GM12875 (cell line): Measurements from ENCODE around the gene CCDC63.

Experiments used
- H3K4me3 ChIP-seq: one replicate; pipeline ENCODE4 v1.5.1; 2011; ENCODE audit warnings: low read depth, low read length, control low read depth
- TF ChIP-seq, protein P1 (sequence below): IDR thresholded peaks from 2 replicates; pipeline ENCODE4 v1.5.1; 2011; ENCODE audit warnings: low read depth, mild to moderate bottlenecking, control low read depth, inconsistent platforms, low read length, moderate library complexity, borderline replicate concordance; ENCODE audit not compliant: insufficient read depth

CCDC63 gene

DNA sequence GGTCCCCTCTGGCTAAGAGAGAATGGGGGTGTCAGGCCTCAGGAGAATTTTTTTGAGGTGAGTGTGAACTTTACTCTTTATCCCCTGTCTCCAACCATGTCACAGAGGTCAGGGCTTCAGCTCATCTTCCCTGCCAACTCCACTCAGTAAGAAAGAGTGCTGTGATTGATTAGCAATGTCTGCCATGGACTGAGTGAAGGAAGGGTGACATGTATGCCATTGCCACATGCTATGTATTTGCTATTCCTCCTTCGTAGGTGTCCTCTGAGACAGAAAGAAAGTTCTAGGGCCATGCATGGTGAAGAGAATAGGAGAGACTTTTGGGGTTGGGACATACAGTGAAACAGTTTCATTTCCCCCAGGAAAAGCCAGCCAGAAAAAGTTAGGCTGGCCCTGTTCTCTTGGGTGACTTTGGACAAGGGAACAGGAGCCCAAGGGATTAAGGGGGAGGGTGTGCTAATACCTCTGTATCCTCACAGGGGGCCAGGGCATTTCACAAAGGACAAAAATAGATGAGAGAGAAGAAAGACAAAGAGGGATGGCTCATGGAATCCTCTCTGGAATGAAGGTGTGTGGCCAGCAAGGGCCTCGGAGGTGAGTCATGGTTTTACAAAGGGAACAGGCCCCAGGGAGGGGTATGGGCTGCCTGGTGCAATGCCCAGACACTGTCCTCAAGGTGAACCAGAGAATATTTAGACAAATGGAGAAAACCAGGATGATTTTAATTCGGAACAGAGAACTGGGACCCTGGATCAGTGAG, 87.5 kb downstream of the CCDC63 start:
- no peak overlapping the region for H3K4me3 ChIP-seq
- TF ChIP-seq, protein P1, sequence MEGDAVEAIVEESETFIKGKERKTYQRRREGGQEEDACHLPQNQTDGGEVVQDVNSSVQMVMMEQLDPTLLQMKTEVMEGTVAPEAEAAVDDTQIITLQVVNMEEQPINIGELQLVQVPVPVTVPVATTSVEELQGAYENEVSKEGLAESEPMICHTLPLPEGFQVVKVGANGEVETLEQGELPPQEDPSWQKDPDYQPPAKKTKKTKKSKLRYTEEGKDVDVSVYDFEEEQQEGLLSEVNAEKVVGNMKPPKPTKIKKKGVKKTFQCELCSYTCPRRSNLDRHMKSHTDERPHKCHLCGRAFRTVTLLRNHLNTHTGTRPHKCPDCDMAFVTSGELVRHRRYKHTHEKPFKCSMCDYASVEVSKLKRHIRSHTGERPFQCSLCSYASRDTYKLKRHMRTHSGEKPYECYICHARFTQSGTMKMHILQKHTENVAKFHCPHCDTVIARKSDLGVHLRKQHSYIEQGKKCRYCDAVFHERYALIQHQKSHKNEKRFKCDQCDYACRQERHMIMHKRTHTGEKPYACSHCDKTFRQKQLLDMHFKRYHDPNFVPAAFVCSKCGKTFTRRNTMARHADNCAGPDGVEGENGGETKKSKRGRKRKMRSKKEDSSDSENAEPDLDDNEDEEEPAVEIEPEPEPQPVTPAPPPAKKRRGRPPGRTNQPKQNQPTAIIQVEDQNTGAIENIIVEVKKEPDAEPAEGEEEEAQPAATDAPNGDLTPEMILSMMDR = no peak

DNA sequence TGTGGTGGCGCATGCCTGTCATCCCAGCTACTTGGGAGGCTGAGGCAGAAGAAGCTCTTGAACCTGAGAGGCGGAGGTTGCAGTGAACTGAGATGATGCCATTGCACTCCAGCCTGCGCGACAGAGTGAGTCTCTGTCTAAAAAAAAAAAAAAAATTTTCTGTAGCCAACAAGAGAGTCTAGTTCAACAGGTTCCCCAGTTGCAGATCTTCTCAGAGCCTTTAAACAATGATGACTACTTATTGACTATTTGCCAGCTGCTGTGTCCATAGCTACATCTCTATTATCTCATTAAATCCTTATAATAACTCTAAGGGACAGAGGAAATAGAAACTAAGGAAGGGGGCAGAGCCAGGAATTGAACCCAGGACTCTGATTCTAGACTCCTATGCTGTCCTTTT, 88.8 kb downstream of the CCDC63 start:
- H3K4me3 ChIP-seq = no peak overlapping the region
- TF ChIP-seq, protein P1 = no peak

DNA sequence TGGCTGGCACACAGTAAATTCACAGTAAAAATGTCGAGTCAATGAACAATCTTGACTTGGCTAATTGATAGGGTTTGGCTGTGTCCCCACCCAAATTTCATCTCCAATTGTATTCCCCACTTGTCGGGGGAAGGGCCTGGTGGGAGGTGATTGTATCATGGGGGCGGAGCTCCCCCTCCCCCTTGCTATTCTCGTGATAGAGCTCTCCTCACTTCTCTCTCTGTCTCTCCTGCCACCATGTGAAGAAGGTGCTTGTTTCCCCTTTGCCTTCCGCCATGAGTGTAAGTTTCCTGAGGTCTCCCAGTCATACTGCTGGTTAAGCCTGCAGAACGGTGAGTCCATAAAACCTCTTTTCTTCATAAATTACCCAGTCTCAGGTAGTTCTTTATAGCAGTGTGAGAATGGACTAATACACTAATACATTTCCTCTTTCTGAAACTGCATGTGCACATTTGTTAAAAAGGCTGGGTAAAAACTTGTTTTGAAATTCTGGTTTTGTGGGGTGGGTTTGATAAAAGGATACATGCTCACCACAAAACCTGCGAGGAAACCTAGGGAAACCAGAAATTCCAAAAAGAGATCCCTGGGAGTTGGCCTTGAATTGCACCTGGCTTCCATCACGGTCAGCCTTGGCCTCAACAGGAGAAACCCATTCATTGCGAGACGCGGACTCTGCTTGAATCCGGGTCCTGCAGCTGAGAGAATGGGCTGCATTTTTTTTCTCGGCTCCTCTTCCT, 89.7 kb downstream of the CCDC63 start:
- no peak overlapping the region for H3K4me3 ChIP-seq
- TF ChIP-seq, protein P1 = no peak

DNA sequence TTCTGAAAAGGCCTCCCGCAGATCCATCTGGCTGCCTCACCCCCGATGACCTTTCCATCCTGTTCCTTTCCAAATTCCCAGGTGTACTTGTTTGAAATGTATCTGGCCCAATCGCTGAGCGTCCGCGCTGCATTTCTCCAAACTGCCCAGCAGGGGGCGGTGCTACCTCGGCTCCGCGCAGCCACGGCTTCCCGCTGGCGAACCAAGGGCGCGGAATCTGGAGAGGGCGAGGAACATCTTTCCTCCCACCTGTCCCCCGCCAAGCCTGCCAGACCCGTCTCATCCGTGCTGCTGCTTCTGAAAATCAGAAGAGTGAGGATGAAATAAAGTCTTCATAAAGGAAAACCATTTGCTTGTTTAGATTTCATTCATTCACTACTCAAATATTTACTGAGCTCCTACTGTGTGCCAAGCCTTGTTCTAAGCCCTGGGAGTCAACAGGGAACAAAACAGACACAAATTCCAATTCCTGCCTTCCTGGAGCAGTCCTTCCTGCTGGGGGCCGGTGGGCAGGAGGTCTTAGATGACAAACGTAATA, 90.4 kb downstream of the CCDC63 start:
- no peak overlapping the region for H3K4me3 ChIP-seq
- TF ChIP-seq, protein P1 = peak; percentile 94

DNA sequence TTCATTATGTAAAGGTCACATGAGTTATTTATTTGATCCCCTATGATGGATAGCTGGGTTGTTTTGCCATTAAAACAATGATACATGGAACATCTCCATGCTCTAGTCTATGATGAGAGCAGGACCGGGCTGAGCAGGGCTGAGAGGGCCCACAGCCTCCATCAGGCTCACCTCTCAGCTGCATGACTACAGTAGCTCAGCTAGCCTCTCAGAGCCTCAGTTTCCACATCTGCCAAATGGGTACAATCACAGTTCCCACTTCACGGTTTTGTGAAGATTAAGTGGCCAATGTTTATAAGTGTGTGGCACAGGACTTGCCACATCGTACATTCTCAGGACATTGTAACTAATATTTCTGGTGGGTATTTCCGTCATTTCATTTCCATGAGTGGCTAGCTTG, 93.5 kb downstream of the CCDC63 start:
- no peak overlapping the region for H3K4me3 ChIP-seq
- TF ChIP-seq, protein P1 = no peak

DNA sequence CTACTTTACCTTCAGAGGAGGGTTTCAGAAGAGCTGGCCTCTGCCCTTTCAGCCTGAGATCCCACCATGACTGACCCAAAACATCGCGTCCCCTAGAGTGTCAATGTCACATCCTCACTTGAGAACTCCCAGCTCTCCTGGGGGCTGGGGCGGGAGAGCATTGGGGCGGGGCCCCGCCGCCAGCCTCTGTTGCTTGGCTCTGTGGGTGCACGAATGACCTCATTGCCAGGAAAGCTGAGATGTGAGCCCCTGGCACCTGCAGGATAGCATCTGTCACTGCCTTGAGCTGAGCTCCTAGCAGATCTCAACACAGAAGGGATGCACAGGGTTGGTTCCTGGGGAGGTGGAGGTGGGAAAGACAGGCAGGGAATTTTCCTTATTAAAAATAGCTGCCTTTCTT, 94.1 kb downstream of the CCDC63 start:
- TF ChIP-seq, protein P1 = no peak
- H3K4me3 ChIP-seq = no peak overlapping the region
